Activated CD8-positive, alpha-beta memory T cell treated with anti-CD3 and anti-CD28 coated beads, Interleukin-2, amount 50 U/mL, for 48 hours (primary cell): ENCODE results near the gene ANTXRL.
A peak's percentile ranks its signal among the peaks of the same experiment; 100 is the strongest.
"Not testable (repeated sequence)": the region's sequence is repeated elsewhere in the genome, so short reads cannot be mapped to it uniquely, and the experiment has no call there.

Experiments used
- DNase-seq: peaks from one replicate; pipeline ENCODE4 v3.0.0-alpha.2; 2020

ANTXRL gene

GRCh38 chr10:46273506-46274477 lies 13.0 kb upstream of the ANTXRL start:
- DNase-seq, result peak; percentile 45

- DNase-seq, result no peak
Observed at GRCh38 chr10:46277840-46278239, 9.0 kb upstream of the ANTXRL start.

GRCh38 chr10:46282421-46282831 lies 4.4 kb upstream of the ANTXRL start:
- not testable (repeated sequence) for DNase-seq

GRCh38 chr10:46282842-46283574 lies 3.8 kb upstream of the ANTXRL start:
- peak; percentile 78 for DNase-seq

GRCh38 chr10:46283580-46284285 lies 3.1 kb upstream of the ANTXRL start:
- peak; percentile 47 for DNase-seq

- peak; percentile 90 for DNase-seq
Observed at GRCh38 chr10:46284286-46285229, 2.2 kb upstream of the ANTXRL start.

- DNase-seq, result peak; percentile 41
Observed at GRCh38 chr10:46285300-46285699, 1.5 kb upstream of the ANTXRL start.

- peak; percentile 41 for DNase-seq
Observed at GRCh38 chr10:46285966-46286620, 704 bp upstream of the ANTXRL start.

- peak; percentile 20 for DNase-seq
Observed at GRCh38 chr10:46287846-46288477, 1.2 kb downstream of the ANTXRL start.

GRCh38 chr10:46288601-46289206 lies 1.9 kb downstream of the ANTXRL start:
- no peak for DNase-seq

- peak; percentile 18 for DNase-seq
Observed at GRCh38 chr10:46289209-46289810, 2.5 kb downstream of the ANTXRL start.

GRCh38 chr10:46290101-46290886 lies 3.5 kb downstream of the ANTXRL start:
- peak; percentile 10 for DNase-seq

GRCh38 chr10:46291817-46292572 lies 5.2 kb downstream of the ANTXRL start:
- peak; percentile 23 for DNase-seq

GRCh38 chr10:46292573-46293023 lies 5.8 kb downstream of the ANTXRL start:
- DNase-seq, result peak; percentile 17

- DNase-seq, result no peak
Observed at GRCh38 chr10:46293228-46293627, 6.4 kb downstream of the ANTXRL start.

GRCh38 chr10:46293832-46294640 lies 7.2 kb downstream of the ANTXRL start:
- DNase-seq, result peak; percentile 34

GRCh38 chr10:46294641-46295220 lies 7.9 kb downstream of the ANTXRL start:
- peak; percentile 38 for DNase-seq
